Suprapubic skin (tissue), 3 donors: Measurements from ENCODE around the gene NUP85.

ENCODE experiments used
- POLR2A ChIP-seq, 2 donors: fragments of 450-650 bp; IDR thresholded peaks; one replicate each; pipeline ENCODE4 v1.6.1; 2017; ENCODE audit warnings: antibody characterized with exemption in 2 of 2, mild to moderate bottlenecking in 2 of 2, moderate library complexity in 2 of 2
- TF ChIP-seq, protein P1 (sequence below), 2 donors: fragments of 200-600 bp in 1 of 2; fragments of 450-650 bp in 1 of 2; sonication (generic) in 1 of 2; IDR thresholded peaks; one replicate each; pipeline ENCODE4 v1.5.1; 2016 to 2019; ENCODE audit warnings: antibody characterized with exemption in 2 of 2, mild to moderate bottlenecking in 1 of 2, moderate library complexity in 1 of 2

DNA sequence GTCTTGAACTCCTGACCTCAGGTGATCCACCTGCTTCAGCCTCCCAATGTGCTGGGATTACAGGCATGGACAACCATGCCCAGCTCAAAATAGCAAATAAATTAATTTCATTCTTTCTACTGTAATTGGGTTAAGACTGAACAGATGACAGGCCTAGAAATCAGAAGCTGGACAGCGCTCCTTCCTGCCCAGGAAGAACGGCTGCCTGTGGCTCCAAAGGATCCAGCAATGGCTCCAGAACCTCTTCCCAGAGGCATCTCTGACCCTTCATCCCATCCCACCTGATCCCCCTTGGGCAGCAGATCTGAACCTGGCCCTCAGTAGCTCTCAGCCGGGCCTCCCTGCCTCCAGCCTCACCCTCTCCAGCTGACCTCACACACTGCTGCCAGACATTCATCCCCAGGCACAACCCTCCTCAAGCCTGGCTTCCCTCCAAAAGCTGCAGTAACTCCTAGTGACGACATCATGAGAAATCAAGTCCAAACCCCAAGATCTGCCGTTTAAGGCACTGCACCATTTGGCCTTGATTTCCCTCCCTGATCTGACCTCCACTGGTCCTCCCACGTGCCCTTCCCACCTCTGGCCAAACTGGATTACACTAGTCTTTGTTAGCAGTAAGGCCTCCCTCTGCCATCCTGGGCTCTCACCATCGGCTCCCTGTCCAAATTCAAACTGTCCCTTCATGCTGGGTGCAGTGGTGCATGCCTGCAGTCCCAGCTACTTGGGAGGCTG lies 68.7 kb downstream of the NUP85 start:
- TF ChIP-seq POLR2A (IDR thresholded peaks at IDR 0.05): no peak
- TF ChIP-seq, protein P1, sequence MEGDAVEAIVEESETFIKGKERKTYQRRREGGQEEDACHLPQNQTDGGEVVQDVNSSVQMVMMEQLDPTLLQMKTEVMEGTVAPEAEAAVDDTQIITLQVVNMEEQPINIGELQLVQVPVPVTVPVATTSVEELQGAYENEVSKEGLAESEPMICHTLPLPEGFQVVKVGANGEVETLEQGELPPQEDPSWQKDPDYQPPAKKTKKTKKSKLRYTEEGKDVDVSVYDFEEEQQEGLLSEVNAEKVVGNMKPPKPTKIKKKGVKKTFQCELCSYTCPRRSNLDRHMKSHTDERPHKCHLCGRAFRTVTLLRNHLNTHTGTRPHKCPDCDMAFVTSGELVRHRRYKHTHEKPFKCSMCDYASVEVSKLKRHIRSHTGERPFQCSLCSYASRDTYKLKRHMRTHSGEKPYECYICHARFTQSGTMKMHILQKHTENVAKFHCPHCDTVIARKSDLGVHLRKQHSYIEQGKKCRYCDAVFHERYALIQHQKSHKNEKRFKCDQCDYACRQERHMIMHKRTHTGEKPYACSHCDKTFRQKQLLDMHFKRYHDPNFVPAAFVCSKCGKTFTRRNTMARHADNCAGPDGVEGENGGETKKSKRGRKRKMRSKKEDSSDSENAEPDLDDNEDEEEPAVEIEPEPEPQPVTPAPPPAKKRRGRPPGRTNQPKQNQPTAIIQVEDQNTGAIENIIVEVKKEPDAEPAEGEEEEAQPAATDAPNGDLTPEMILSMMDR (IDR thresholded peaks at IDR 0.05): no peak
